GM12873 (cell line): ENCODE measurements around the gene GLDN.
A peak's percentile ranks its signal among the peaks of the same experiment; 100 is the strongest.

Experiments
- CTCF ChIP-seq: IDR thresholded peaks from 2 replicates; pipeline ENCODE4 v1.5.1; 2012; ENCODE audit warnings: low read depth, mild to moderate bottlenecking, moderate library complexity, low read length, control low read depth; ENCODE audit not compliant: insufficient read depth; ENCODE audit errors: missing control alignments

The GLDN gene

GRCh38 chr15:51382787-51383186 is 41.3 kb downstream of the GLDN start:
- peak; percentile 65 for TF ChIP-seq CTCF

GRCh38 chr15:51386029-51386428 is 44.6 kb downstream of the GLDN start:
- TF ChIP-seq CTCF: no peak

GRCh38 chr15:51386486-51386885 is 45.0 kb downstream of the GLDN start:
- no peak for TF ChIP-seq CTCF

GRCh38 chr15:51386960-51387698 is 45.7 kb downstream of the GLDN start:
- TF ChIP-seq CTCF: no peak

GRCh38 chr15:51387699-51388041 is 46.2 kb downstream of the GLDN start:
- no peak for TF ChIP-seq CTCF

GRCh38 chr15:51388726-51389125 is 47.3 kb downstream of the GLDN start:
- no peak for TF ChIP-seq CTCF

GRCh38 chr15:51390241-51390965 is 48.9 kb downstream of the GLDN start:
- TF ChIP-seq CTCF: no peak
